Measurements from ENCODE around the gene TIFAB.

The TIFAB gene

GRCh38 chr5:135438636-135439221 is 13.4 kb downstream of the TIFAB start:
- Mint-ChIP-seq H3K4me1 (no peaks in the 10 kb centered on the region), H3K36me3 (no peaks in the 10 kb centered on the region), H3K27me3 (peaks cover 58% of the 10 kb centered on the region), H3K27ac (no peak overlapping the region), H3K4me3 (no peak overlapping the region), H3K9me3 (no peaks in the 10 kb centered on the region)
- CTCF ChIA-PET: interaction anchor here (0.8 to 2.5 kb wide), 3 partner anchors 13 to 127 kb away, joined by 3 to 8 read pairs (median 6); no protein-coding TSS in a partner anchor
- no peak for DNase-seq

- no peak overlapping the region for H3K4me3 Mint-ChIP-seq
These were observed 14.2 kb downstream of the TIFAB start for GRCh38 chr5:135437796-135438560.

GRCh38 chr5:135437422-135437795 is 14.7 kb downstream of the TIFAB start:
- Mint-ChIP-seq H3K27me3 (peaks cover 54% of the 10 kb centered on the region), H3K27ac (no peak overlapping the region), H3K36me3 (no peaks in the 10 kb centered on the region), H3K9me3 (no peaks in the 10 kb centered on the region), H3K4me1 (no peaks in the 10 kb centered on the region), H3K4me3 (no peak overlapping the region)
- CTCF ChIA-PET: no interaction called here
- no peak for DNase-seq

More at GRCh38 chr5:135437796-135438560, 14.2 kb downstream of the TIFAB start:
- Mint-ChIP-seq H3K36me3 (no peaks in the 10 kb centered on the region), H3K4me1 (no peaks in the 10 kb centered on the region), H3K9me3 (no peaks in the 10 kb centered on the region), H3K27me3 (peaks cover 59% of the 10 kb centered on the region), H3K27ac (no peak overlapping the region)
- CTCF ChIA-PET: no interaction called here
- DNase-seq: no peak

GRCh38 chr5:135436951-135437418 is 15.2 kb downstream of the TIFAB start:
- no peaks in the 10 kb centered on the region for H3K4me1 Mint-ChIP-seq
- no peaks in the 10 kb centered on the region for H3K36me3 Mint-ChIP-seq
- H3K27ac Mint-ChIP-seq: no peak overlapping the region
- DNase-seq: no peak
- CTCF ChIA-PET: interaction anchor here (2.8 kb wide), 1 partner anchor 11 kb away, joined by 9 read pairs; no protein-coding TSS in a partner anchor
- peaks cover 54% of the 10 kb centered on the region for H3K27me3 Mint-ChIP-seq
- no peak overlapping the region for H3K4me3 Mint-ChIP-seq
- H3K9me3 Mint-ChIP-seq: no peaks in the 10 kb centered on the region

GRCh38 chr5:135435467-135436330 is 16.5 kb downstream of the TIFAB start:
- no peak overlapping the region for H3K4me3 Mint-ChIP-seq
- H3K4me1 Mint-ChIP-seq: no peaks in the 10 kb centered on the region
- H3K36me3 Mint-ChIP-seq: no peaks in the 10 kb centered on the region
- peaks cover 48% of the 10 kb centered on the region for H3K27me3 Mint-ChIP-seq
- no peak for DNase-seq
- CTCF ChIA-PET: interaction anchor here (1.0 to 2.8 kb wide), 2 partner anchors 10 to 116 kb away, joined by 3 to 9 read pairs; no protein-coding TSS in a partner anchor
- no peak overlapping the region for H3K27ac Mint-ChIP-seq
- H3K9me3 Mint-ChIP-seq: no peaks in the 10 kb centered on the region

GRCh38 chr5:135434591-135435466 is 17.3 kb downstream of the TIFAB start:
- DNase-seq: no peak
- CTCF ChIA-PET: interaction anchor here (1.6 to 2.8 kb wide), 2 partner anchors 9 to 117 kb away, joined by 4 to 9 read pairs; no protein-coding TSS in a partner anchor
- no peak overlapping the region for H3K27ac Mint-ChIP-seq
- H3K9me3 Mint-ChIP-seq: no peaks in the 10 kb centered on the region
- H3K4me3 Mint-ChIP-seq: no peak overlapping the region
- no peaks in the 10 kb centered on the region for H3K4me1 Mint-ChIP-seq
- no peaks in the 10 kb centered on the region for H3K36me3 Mint-ChIP-seq
- peaks cover 53% of the 10 kb centered on the region for H3K27me3 Mint-ChIP-seq

GRCh38 chr5:135433681-135434426 is 18.3 kb downstream of the TIFAB start:
- H3K9me3 Mint-ChIP-seq: no peaks in the 10 kb centered on the region
- H3K27me3 Mint-ChIP-seq: peaks cover 52% of the 10 kb centered on the region
- no peaks in the 10 kb centered on the region for H3K36me3 Mint-ChIP-seq
- CTCF ChIA-PET: interaction anchor here (1.6 to 2.8 kb wide), 2 partner anchors 8 to 118 kb away, joined by 4 to 9 read pairs; no protein-coding TSS in a partner anchor
- no peaks in the 10 kb centered on the region for H3K4me1 Mint-ChIP-seq
- no peak overlapping the region for H3K4me3 Mint-ChIP-seq
- H3K27ac Mint-ChIP-seq: no peak overlapping the region
- DNase-seq: no peak

GRCh38 chr5:135432113-135432512 is 20.0 kb downstream of the TIFAB start:
- H3K4me1 Mint-ChIP-seq: no peaks in the 10 kb centered on the region
- H3K4me3 Mint-ChIP-seq: no peak overlapping the region
- no peak for DNase-seq
- no peak overlapping the region for H3K27ac Mint-ChIP-seq
- peaks cover 2% of the 10 kb centered on the region for H3K36me3 Mint-ChIP-seq
- CTCF ChIA-PET: no interaction called here
- peaks cover 44% of the 10 kb centered on the region for H3K27me3 Mint-ChIP-seq
- peaks cover 4% of the 10 kb centered on the region for H3K9me3 Mint-ChIP-seq

- no peak overlapping the region for H3K4me3 Mint-ChIP-seq
- H3K36me3 Mint-ChIP-seq: peaks cover 2% of the 10 kb centered on the region
- no peak for DNase-seq
- peaks cover 15% of the 10 kb centered on the region for H3K4me1 Mint-ChIP-seq
- H3K27me3 Mint-ChIP-seq: peaks cover 28% of the 10 kb centered on the region
- CTCF ChIA-PET: no interaction called here
- no peak overlapping the region for H3K27ac Mint-ChIP-seq
- peaks cover 4% of the 10 kb centered on the region for H3K9me3 Mint-ChIP-seq
These were observed 22.1 kb downstream of the TIFAB start for GRCh38 chr5:135430135-135430437.

- CTCF ChIA-PET: no interaction called here
- Mint-ChIP-seq H3K4me1 (peaks cover 20% of the 10 kb centered on the region), H3K36me3 (peaks cover 2% of the 10 kb centered on the region), H3K4me3 (no peak overlapping the region), H3K27me3 (peaks cover 27% of the 10 kb centered on the region), H3K9me3 (peaks cover 4% of the 10 kb centered on the region), H3K27ac (no peak overlapping the region)
- no peak for DNase-seq
These were observed 22.6 kb downstream of the TIFAB start for GRCh38 chr5:135429301-135430134.

- DNase-seq: no peak
- Mint-ChIP-seq H3K4me3 (no peak overlapping the region), H3K4me1 (peaks cover 20% of the 10 kb centered on the region), H3K36me3 (peaks cover 2% of the 10 kb centered on the region), H3K27me3 (peaks cover 21% of the 10 kb centered on the region), H3K27ac (no peak overlapping the region), H3K9me3 (peaks cover 4% of the 10 kb centered on the region)
- CTCF ChIA-PET: no interaction called here
These were observed 23.6 kb downstream of the TIFAB start for GRCh38 chr5:135428586-135428985.
